Measurements from ENCODE around the gene MRPL20.
"Not testable (repeated sequence)": the region's sequence is repeated elsewhere in the genome, so short reads cannot be mapped to it uniquely, and the experiment has no call there.

MRPL20 gene

DNA sequence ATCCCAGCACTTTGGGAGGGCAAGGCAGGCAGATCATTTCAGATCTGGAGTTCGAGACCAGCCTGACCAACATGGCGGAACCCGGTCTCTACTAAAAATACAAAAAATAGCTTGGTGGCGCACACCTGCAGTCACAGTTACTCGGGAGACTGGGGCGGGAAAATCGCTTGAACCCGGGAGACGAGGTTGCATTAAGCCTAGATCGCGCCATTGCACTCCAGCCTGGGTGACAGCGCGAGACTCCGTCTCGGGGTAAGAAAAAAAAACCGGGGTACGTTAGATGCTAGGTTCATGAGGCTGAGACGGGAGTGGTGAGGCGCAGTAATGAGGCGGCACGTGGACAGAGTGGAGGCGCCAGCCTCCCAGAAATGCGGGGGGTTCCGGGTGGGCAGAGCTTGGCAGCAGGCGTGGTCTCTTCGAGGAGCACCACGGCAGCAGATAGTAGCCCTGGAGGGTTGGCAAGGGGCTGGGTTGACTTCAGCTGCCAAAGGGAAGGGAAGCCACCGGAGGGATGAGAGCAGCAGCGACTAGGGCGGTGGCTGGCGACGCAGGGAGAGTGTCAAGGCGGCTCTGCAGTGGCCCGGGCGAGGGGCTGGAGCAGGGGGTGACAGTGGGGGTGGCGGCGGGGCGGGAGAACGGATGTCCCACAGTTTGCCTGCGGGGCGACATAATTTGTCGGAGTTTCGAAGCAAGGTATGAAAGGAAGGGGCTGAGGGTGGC is 832 bp downstream of the MRPL20 start:
- peak; percentile 5 for ATAC-seq
- TF ChIP-seq TCF4 (CRISPR knock-in tag; IDR thresholded peaks at IDR 0.05; ENCODE audit: borderline replicate concordance) (no peak), SNAI2 (CRISPR knock-in tag; IDR thresholded peaks at IDR 0.05) (no peak), ESRRG (CRISPR knock-in tag; IDR thresholded peaks at IDR 0.05) (no peak), ZFP30 (CRISPR knock-in tag; IDR thresholded peaks at IDR 0.05) (no peak), GLIS3 (CRISPR knock-in tag; IDR thresholded peaks at IDR 0.05) (no peak), PPARA (CRISPR knock-in tag; IDR thresholded peaks at IDR 0.05; ENCODE audit: borderline replicate concordance) (no peak), TOX (CRISPR knock-in tag; IDR thresholded peaks at IDR 0.05; ENCODE audit: borderline replicate concordance) (no peak), ZNF8 (CRISPR knock-in tag; IDR thresholded peaks at IDR 0.05) (no peak), ZFP3 (CRISPR knock-in tag; IDR thresholded peaks at IDR 0.05) (no peak), CSDC2 (CRISPR knock-in tag; IDR thresholded peaks at IDR 0.05) (no peak), RARB (CRISPR knock-in tag; IDR thresholded peaks at IDR 0.05) (no peak), BACH2 (CRISPR knock-in tag; IDR thresholded peaks at IDR 0.05; ENCODE audit: borderline replicate concordance) (no peak)
- TF ChIP-seq, protein P1, sequence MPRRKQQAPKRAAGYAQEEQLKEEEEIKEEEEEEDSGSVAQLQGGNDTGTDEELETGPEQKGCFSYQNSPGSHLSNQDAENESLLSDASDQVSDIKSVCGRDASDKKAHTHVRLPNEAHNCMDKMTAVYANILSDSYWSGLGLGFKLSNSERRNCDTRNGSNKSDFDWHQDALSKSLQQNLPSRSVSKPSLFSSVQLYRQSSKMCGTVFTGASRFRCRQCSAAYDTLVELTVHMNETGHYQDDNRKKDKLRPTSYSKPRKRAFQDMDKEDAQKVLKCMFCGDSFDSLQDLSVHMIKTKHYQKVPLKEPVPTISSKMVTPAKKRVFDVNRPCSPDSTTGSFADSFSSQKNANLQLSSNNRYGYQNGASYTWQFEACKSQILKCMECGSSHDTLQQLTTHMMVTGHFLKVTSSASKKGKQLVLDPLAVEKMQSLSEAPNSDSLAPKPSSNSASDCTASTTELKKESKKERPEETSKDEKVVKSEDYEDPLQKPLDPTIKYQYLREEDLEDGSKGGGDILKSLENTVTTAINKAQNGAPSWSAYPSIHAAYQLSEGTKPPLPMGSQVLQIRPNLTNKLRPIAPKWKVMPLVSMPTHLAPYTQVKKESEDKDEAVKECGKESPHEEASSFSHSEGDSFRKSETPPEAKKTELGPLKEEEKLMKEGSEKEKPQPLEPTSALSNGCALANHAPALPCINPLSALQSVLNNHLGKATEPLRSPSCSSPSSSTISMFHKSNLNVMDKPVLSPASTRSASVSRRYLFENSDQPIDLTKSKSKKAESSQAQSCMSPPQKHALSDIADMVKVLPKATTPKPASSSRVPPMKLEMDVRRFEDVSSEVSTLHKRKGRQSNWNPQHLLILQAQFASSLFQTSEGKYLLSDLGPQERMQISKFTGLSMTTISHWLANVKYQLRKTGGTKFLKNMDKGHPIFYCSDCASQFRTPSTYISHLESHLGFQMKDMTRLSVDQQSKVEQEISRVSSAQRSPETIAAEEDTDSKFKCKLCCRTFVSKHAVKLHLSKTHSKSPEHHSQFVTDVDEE (CRISPR knock-in tag; IDR thresholded peaks at IDR 0.05): no peak
- TF ChIP-seq, protein P2, sequence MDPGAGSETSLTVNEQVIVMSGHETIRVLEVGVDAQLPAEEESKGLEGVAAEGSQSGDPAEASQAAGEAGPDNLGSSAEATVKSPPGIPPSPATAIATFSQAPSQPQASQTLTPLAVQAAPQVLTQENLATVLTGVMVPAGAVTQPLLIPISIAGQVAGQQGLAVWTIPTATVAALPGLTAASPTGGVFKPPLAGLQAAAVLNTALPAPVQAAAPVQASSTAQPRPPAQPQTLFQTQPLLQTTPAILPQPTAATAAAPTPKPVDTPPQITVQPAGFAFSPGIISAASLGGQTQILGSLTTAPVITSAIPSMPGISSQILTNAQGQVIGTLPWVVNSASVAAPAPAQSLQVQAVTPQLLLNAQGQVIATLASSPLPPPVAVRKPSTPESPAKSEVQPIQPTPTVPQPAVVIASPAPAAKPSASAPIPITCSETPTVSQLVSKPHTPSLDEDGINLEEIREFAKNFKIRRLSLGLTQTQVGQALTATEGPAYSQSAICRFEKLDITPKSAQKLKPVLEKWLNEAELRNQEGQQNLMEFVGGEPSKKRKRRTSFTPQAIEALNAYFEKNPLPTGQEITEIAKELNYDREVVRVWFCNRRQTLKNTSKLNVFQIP (CRISPR knock-in tag; IDR thresholded peaks at IDR 0.05; ENCODE audit: borderline replicate concordance, low read depth): no peak
- TF ChIP-seq, protein P3, sequence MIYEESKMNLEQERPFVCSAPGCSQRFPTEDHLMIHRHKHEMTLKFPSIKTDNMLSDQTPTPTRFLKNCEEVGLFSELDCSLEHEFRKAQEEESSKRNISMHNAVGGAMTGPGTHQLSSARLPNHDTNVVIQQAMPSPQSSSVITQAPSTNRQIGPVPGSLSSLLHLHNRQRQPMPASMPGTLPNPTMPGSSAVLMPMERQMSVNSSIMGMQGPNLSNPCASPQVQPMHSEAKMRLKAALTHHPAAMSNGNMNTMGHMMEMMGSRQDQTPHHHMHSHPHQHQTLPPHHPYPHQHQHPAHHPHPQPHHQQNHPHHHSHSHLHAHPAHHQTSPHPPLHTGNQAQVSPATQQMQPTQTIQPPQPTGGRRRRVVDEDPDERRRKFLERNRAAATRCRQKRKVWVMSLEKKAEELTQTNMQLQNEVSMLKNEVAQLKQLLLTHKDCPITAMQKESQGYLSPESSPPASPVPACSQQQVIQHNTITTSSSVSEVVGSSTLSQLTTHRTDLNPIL (CRISPR knock-in tag; IDR thresholded peaks at IDR 0.05; ENCODE audit: low read depth): no peak

DNA sequence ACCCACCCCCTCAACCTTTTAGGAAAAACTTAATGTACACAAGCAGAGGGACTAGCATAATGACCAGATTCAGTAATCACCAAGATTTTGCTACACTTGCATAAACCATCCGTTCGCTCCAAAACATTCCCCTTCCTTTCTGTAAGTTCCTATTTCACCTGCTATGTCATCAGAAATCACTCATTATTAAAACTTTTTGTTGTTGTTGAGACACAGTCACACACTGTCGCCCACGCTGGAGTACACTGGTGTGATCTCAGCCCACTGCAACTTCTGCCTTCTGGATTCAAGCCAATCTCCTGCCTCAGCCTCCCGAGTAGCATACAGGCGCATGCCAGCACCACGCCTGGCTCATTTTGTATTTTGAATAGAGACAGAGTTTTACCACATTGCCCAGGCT is 3.4 kb downstream of the MRPL20 start:
- TF ChIP-seq, protein P1 (CRISPR knock-in tag; IDR thresholded peaks at IDR 0.05): no peak
- TF ChIP-seq ZFP30 (CRISPR knock-in tag; IDR thresholded peaks at IDR 0.05) (no peak), TOX (CRISPR knock-in tag; IDR thresholded peaks at IDR 0.05; ENCODE audit: borderline replicate concordance) (no peak), TCF4 (CRISPR knock-in tag; IDR thresholded peaks at IDR 0.05; ENCODE audit: borderline replicate concordance) (no peak), ISL1 (CRISPR knock-in tag; IDR thresholded peaks at IDR 0.05) (no peak), RARB (CRISPR knock-in tag; IDR thresholded peaks at IDR 0.05) (no peak), ZNF8 (CRISPR knock-in tag; IDR thresholded peaks at IDR 0.05) (no peak), PPARA (CRISPR knock-in tag; IDR thresholded peaks at IDR 0.05; ENCODE audit: borderline replicate concordance) (no peak), ESRRG (CRISPR knock-in tag; IDR thresholded peaks at IDR 0.05) (no peak)
- TF ChIP-seq, protein P3 (CRISPR knock-in tag; IDR thresholded peaks at IDR 0.05; ENCODE audit: low read depth): no peak
- TF ChIP-seq, protein P4, sequence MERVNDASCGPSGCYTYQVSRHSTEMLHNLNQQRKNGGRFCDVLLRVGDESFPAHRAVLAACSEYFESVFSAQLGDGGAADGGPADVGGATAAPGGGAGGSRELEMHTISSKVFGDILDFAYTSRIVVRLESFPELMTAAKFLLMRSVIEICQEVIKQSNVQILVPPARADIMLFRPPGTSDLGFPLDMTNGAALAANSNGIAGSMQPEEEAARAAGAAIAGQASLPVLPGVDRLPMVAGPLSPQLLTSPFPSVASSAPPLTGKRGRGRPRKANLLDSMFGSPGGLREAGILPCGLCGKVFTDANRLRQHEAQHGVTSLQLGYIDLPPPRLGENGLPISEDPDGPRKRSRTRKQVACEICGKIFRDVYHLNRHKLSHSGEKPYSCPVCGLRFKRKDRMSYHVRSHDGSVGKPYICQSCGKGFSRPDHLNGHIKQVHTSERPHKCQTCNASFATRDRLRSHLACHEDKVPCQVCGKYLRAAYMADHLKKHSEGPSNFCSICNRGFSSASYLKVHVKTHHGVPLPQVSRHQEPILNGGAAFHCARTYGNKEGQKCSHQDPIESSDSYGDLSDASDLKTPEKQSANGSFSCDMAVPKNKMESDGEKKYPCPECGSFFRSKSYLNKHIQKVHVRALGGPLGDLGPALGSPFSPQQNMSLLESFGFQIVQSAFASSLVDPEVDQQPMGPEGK (CRISPR knock-in tag; IDR thresholded peaks at IDR 0.05; ENCODE audit: borderline replicate concordance): no peak
- TF ChIP-seq, protein P2 (CRISPR knock-in tag; IDR thresholded peaks at IDR 0.05; ENCODE audit: borderline replicate concordance, low read depth): no peak
- TF ChIP-seq, protein P5, sequence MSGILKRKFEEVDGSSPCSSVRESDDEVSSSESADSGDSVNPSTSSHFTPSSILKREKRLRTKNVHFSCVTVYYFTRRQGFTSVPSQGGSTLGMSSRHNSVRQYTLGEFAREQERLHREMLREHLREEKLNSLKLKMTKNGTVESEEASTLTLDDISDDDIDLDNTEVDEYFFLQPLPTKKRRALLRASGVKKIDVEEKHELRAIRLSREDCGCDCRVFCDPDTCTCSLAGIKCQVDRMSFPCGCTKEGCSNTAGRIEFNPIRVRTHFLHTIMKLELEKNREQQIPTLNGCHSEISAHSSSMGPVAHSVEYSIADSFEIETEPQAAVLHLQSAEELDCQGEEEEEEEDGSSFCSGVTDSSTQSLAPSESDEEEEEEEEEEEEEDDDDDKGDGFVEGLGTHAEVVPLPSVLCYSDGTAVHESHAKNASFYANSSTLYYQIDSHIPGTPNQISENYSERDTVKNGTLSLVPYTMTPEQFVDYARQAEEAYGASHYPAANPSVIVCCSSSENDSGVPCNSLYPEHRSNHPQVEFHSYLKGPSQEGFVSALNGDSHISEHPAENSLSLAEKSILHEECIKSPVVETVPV (CRISPR knock-in tag; IDR thresholded peaks at IDR 0.05): no peak
- ATAC-seq: no peak

DNA sequence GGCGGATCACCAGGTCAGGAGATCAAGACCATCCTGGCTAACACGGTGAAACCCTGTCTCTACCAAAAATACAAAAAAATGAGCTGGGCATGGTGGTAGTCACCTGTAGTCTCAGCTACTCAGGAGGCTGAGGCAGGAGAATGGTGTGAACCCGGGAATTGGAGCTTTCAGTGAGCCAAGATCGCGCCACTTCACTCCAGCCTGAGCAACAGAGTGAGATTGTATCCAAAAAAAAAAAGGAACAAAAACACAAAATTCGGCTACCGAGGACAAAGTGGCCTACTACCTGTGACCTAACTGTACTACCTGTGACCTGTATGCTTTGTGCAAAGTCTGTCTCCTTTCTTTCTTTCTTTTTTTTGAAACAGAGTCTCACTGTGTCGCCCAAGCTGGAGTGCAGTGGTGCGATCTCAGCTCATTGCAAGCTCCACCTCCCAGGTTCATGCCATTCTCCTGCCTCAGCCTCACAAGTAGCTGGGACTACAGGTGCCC is 4.1 kb downstream of the MRPL20 start:
- ATAC-seq: not testable (repeated sequence)

Data from SK-N-SH treated with all-trans-retinoic acid at 6 μM for 48 hours (cell line).